Endodermal cell (in vitro differentiated cells): ENCODE results near the gene DEUP1. TPM values are rescaled to one million over a fixed set of nuclear protein-coding genes. Genes with fewer than 3 reads are reported as not detected.

Experiments used
- DNase-seq: peaks from one replicate; pipeline ENCODE4 v3.0.0-alpha.2; 2017
- H3K27ac ChIP-seq: 2 replicates; pipeline ENCODE4 v1.5.1; 2013; ENCODE audit warnings: mild to moderate bottlenecking, low read depth, low read length, moderate library complexity
- H3K27me3 ChIP-seq: 2 replicates; pipeline ENCODE4 v1.6.1; 2013; ENCODE audit warnings: mild to moderate bottlenecking, low read length, moderate library complexity; ENCODE audit not compliant: insufficient read depth, control insufficient read depth, poor library complexity, severe bottlenecking
- H3K36me3 ChIP-seq: 2 replicates; pipeline ENCODE4 v1.7.0; 2013; ENCODE audit warnings: mild to moderate bottlenecking, low read length, moderate library complexity; ENCODE audit not compliant: control insufficient read depth, insufficient read depth
- H3K4me1 ChIP-seq: one replicate; pipeline ENCODE4 v1.7.0; 2013; ENCODE audit warnings: low read length; ENCODE audit not compliant: control insufficient read depth, insufficient read depth
- H3K4me3 ChIP-seq: 2 replicates; pipeline ENCODE4 v1.5.1; 2013; ENCODE audit warnings: mild to moderate bottlenecking, low read length, moderate library complexity
- H3K9ac ChIP-seq: 2 replicates; pipeline ENCODE4 v1.6.1; 2013; ENCODE audit warnings: mild to moderate bottlenecking, low read length, moderate library complexity; ENCODE audit not compliant: poor library complexity, severe bottlenecking; ENCODE audit errors: extremely low read depth
- H3K9me3 ChIP-seq: 2 replicates; pipeline ENCODE4 v1.6.1; 2013; ENCODE audit warnings: mild to moderate bottlenecking, low read length, moderate library complexity; ENCODE audit not compliant: control insufficient read depth
- H3K27ac Mint-ChIP-seq: 2 replicates; pipeline ENCODE4 v1.8.0; 2020; ENCODE audit warnings: mixed read lengths
- H3K27me3 Mint-ChIP-seq: 2 replicates; pipeline ENCODE4 v1.8.0; 2021; ENCODE audit warnings: mild to moderate bottlenecking, mixed read lengths; ENCODE audit not compliant: insufficient read depth
- H3K36me3 Mint-ChIP-seq: 2 replicates; pipeline ENCODE4 v1.8.0; 2020; ENCODE audit warnings: low read depth, mixed read lengths
- H3K4me1 Mint-ChIP-seq: 2 replicates; pipeline ENCODE4 v1.8.0; 2020; ENCODE audit warnings: mixed read lengths
- H3K4me3 Mint-ChIP-seq: 2 replicates; pipeline ENCODE4 v1.8.0; 2020; ENCODE audit warnings: mild to moderate bottlenecking, moderate library complexity, mixed read lengths
- H3K9me3 Mint-ChIP-seq: 2 replicates; pipeline ENCODE4 v1.8.0; 2020; ENCODE audit warnings: mild to moderate bottlenecking, mixed read lengths
- CTCF ChIP-seq: fragments of 200-600 bp; sonication (generic); conservative IDR thresholded peaks from 2 replicates; pipeline ENCODE4 v1.5.0; 2021; ENCODE audit warnings: antibody characterized with exemption, mild to moderate bottlenecking
- WGBS, 2 experiments: methylation state at CpG; one replicate each; pipeline versions ENCODE4 v1.1.5 to v1.1.7; 2013; ENCODE audit warnings: missing lambda C conversion rate in 2 of 2, mixed read lengths in 1 of 2; ENCODE audit not compliant: insufficient coverage in 1 of 2, insufficient read length in 1 of 2; 5-methylcytosine and 5-hydroxymethylcytosine counted together
- total RNA-seq, 2 donors: library from RNA; stranded (reverse); fragmentation: NEBNext Ultra II Directional in 1 of 2; extraction: Animal tissue kit (Norgen Biotek cat#: 25700) in 1 of 2; gene quantifications; 2 replicates in 1 of 2; 3 replicates in 1 of 2; pipeline ENCODE4 v1.2.1, GENCODE V29; 2021

Gene DEUP1
- total RNA-seq, 2 donors from 2014 or later, result 0.29 TPM; not detected in 1

- no peaks in the 10 kb centered on the region for H3K9me3 ChIP-seq
- H3K27ac ChIP-seq, result no peak overlapping the region
- Mint-ChIP-seq H3K36me3 (no peaks in the 10 kb centered on the region), H3K4me3 (no peak overlapping the region), H3K27me3 (peaks cover 34% of the 10 kb centered on the region), H3K27ac (no peak overlapping the region), H3K4me1 (peaks cover 30% of the 10 kb centered on the region), H3K9me3 (no peaks in the 10 kb centered on the region)
- H3K36me3 ChIP-seq, result no peaks in the 10 kb centered on the region
- H3K4me1 ChIP-seq, result peaks cover 12% of the 10 kb centered on the region
- DNase-seq, result no peak
- H3K9ac ChIP-seq, result no peak overlapping the region
- WGBS, 2 experiments, result 85 to 90% methylated on average over 1 of the region's 1 CpG
- TF ChIP-seq CTCF, result no peak
- H3K4me3 ChIP-seq, result no peak overlapping the region
- peaks cover 51% of the 10 kb centered on the region for H3K27me3 ChIP-seq
These were observed 39.4 kb upstream of the DEUP1 start for GRCh38 chr11:93291110-93291509.

- no peak overlapping the region for H3K27ac ChIP-seq
- H3K27me3 Mint-ChIP-seq, result peaks cover 38% of the 10 kb centered on the region
- no peaks in the 10 kb centered on the region for H3K9me3 Mint-ChIP-seq
- no peaks in the 10 kb centered on the region for H3K36me3 ChIP-seq
- no peak overlapping the region for H3K4me3 ChIP-seq
- H3K9me3 ChIP-seq, result no peaks in the 10 kb centered on the region
- H3K4me1 ChIP-seq, result peaks cover 12% of the 10 kb centered on the region
- H3K36me3 Mint-ChIP-seq, result no peaks in the 10 kb centered on the region
- H3K9ac ChIP-seq, result no peak overlapping the region
- H3K4me3 Mint-ChIP-seq, result no peak overlapping the region
- H3K27ac Mint-ChIP-seq, result no peak overlapping the region
- TF ChIP-seq CTCF, result no peak
- no peak for DNase-seq
- H3K27me3 ChIP-seq, result peaks cover 57% of the 10 kb centered on the region
- peaks cover 30% of the 10 kb centered on the region for H3K4me1 Mint-ChIP-seq
- 64 to 79% methylated on average over 1 of the region's 1 CpG for WGBS, 2 experiments
These were observed 38.6 kb upstream of the DEUP1 start for GRCh38 chr11:93291898-93292297.

GRCh38 chr11:93295921-93296575 is 34.5 kb upstream of the DEUP1 start:
- Histone ChIP-seq H3K27ac (no peak overlapping the region), H3K27me3 (peaks cover 70% of the 10 kb centered on the region), H3K4me3 (no peak overlapping the region), H3K4me1 (peaks cover 12% of the 10 kb centered on the region), H3K36me3 (no peaks in the 10 kb centered on the region), H3K9ac (no peak overlapping the region), H3K9me3 (no peaks in the 10 kb centered on the region)
- WGBS, 2 experiments, result 91 to 94% methylated on average over 4 of the region's 4 CpGs
- no peak for DNase-seq
- Mint-ChIP-seq H3K9me3 (no peaks in the 10 kb centered on the region), H3K27me3 (peaks cover 34% of the 10 kb centered on the region), H3K4me1 (peaks cover 31% of the 10 kb centered on the region), H3K27ac (no peak overlapping the region), H3K4me3 (no peak overlapping the region), H3K36me3 (no peaks in the 10 kb centered on the region)
- no peak for TF ChIP-seq CTCF
